ENCODE measurements around the gene UBE2QL1.

UBE2QL1 gene

GRCh38 chr5:6418679-6419276 lies 29.9 kb upstream of the UBE2QL1 start (continued):
- peak; percentile 14; the same call in 1 of the 2 replicates for TF ChIP-seq ZNF335 (tag by site-specific recombination; conservative IDR thresholded peaks at IDR 0.05)
- 0 out of 2 replicates have a peak, but pooled peaks have one; percentile 12 for TF ChIP-seq ZNF518A (tag by site-specific recombination; conservative IDR thresholded peaks at IDR 0.05; ENCODE audit: low read depth)
- TF ChIP-seq REST (tag by site-specific recombination; IDR thresholded peaks at IDR 0.05): no peak
- peak; percentile 55; the same call in 1 of the 2 replicates for TF ChIP-seq KLF1 (tag by site-specific recombination; IDR thresholded peaks at IDR 0.05)
- peak; percentile 49; the same call in 1 of the 2 replicates for TF ChIP-seq ZBTB20 (tag by site-specific recombination; IDR thresholded peaks at IDR 0.05)
- TF ChIP-seq SETDB1 (IDR thresholded peaks at IDR 0.05; ENCODE audit: insufficient read length, low read length): no peak
- peak; percentile 33; the same call in 1 of the 2 replicates for TF ChIP-seq ZNF146 (tag by site-specific recombination; IDR thresholded peaks at IDR 0.05)
- peak; percentile 76 for TF ChIP-seq PATZ1 (tag by site-specific recombination; IDR thresholded peaks at IDR 0.05)
- TF ChIP-seq ZNF558 (tag by site-specific recombination; IDR thresholded peaks at IDR 0.05): no peak
- TF ChIP-seq GLIS1 (tag by site-specific recombination; IDR thresholded peaks at IDR 0.05): peak; percentile 89
- TF ChIP-seq ZNF169 (tag by site-specific recombination; IDR thresholded peaks at IDR 0.05): no peak

GRCh38 chr5:6419340-6419852 lies 29.3 kb upstream of the UBE2QL1 start:
- POLR2A ChIA-PET: interaction anchor here (1.1 to 1.8 kb wide), 5 partner anchors 9 to 41 kb away, joined by 5 to 9 read pairs (median 6); partner anchors contain the start of gene MED10
- H3K4me1 ChIP-seq (ENCODE audit: control insufficient read depth, insufficient read depth, low read length): peaks cover 11% of the 10 kb centered on the region
- H3K4me3 ChIP-seq (ENCODE audit: low read depth, low read length): no peak overlapping the region
- H3K36me3 ChIP-seq (ENCODE audit: control insufficient read depth in 2 of 2, insufficient read depth in 1 of 2, low read length in 2 of 2): no peaks in the 10 kb centered on the region
- no peaks in the 10 kb centered on the region for H3K9me3 ChIP-seq (ENCODE audit: control insufficient read depth, insufficient read depth, low read depth, low read length)
- CTCF ChIA-PET: interaction anchor here (2.1 kb wide), 1 partner anchor 16 kb away, joined by 8 read pairs; no protein-coding TSS in a partner anchor
- H3K27ac ChIP-seq (ENCODE audit: extremely low read depth, low read depth, low read length): no peak overlapping the region
- TF ChIP-seq SP2 (tag by site-specific recombination; IDR thresholded peaks at IDR 0.05) (peak; percentile 51; the same call in 1 of the 2 replicates), ZNF184 (tag by site-specific recombination; IDR thresholded peaks at IDR 0.05) (peak; percentile 94), PRDM10 (tag by site-specific recombination; IDR thresholded peaks at IDR 0.05) (peak; percentile 8), ZNF580 (tag by site-specific recombination; IDR thresholded peaks at IDR 0.05) (0 out of 2 replicates have a peak, but pooled peaks have one; percentile 48), ZNF324 (tag by site-specific recombination; IDR thresholded peaks at IDR 0.05) (peak; percentile 95), ZBTB49 (tag by site-specific recombination; IDR thresholded peaks at IDR 0.05; ENCODE audit: low read depth) (no peak), GLI2 (tag by site-specific recombination; IDR thresholded peaks at IDR 0.05; ENCODE audit: borderline replicate concordance, low read depth) (peak; percentile 99)

Data from HEK293 (cell line).